ENCODE measurements around the gene SHISA3.

DNA sequence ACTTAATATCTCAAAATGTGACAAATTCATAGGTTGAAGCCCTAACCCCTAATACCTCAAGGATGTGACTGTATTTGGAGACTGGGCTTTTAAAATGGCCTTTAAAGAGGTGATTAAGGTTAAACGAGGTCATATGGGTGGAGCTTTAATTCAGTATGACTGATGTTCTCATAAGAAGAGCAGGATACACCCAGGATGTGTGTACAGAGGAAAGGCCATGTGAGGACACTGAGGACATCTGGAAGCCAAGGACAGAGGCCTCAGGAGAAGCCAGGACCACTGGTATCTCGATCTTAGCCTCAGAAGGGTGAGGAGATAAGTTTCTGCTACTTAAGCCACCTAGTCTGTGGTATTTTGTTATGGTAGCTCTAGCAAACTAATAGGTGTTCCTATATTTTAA lies 49.0 kb upstream of the SHISA3 start:
- TF ChIP-seq EZH2 (optimal IDR thresholded peaks at IDR 0.05; ENCODE audit: low read depth, low read length): no peak
- TF ChIP-seq, protein P1, sequence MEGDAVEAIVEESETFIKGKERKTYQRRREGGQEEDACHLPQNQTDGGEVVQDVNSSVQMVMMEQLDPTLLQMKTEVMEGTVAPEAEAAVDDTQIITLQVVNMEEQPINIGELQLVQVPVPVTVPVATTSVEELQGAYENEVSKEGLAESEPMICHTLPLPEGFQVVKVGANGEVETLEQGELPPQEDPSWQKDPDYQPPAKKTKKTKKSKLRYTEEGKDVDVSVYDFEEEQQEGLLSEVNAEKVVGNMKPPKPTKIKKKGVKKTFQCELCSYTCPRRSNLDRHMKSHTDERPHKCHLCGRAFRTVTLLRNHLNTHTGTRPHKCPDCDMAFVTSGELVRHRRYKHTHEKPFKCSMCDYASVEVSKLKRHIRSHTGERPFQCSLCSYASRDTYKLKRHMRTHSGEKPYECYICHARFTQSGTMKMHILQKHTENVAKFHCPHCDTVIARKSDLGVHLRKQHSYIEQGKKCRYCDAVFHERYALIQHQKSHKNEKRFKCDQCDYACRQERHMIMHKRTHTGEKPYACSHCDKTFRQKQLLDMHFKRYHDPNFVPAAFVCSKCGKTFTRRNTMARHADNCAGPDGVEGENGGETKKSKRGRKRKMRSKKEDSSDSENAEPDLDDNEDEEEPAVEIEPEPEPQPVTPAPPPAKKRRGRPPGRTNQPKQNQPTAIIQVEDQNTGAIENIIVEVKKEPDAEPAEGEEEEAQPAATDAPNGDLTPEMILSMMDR (IDR thresholded peaks at IDR 0.05; ENCODE audit: low read length): no peak

Measured in MM.1S (cell line).